ENCODE data around the gene CALHM1.

DNA sequence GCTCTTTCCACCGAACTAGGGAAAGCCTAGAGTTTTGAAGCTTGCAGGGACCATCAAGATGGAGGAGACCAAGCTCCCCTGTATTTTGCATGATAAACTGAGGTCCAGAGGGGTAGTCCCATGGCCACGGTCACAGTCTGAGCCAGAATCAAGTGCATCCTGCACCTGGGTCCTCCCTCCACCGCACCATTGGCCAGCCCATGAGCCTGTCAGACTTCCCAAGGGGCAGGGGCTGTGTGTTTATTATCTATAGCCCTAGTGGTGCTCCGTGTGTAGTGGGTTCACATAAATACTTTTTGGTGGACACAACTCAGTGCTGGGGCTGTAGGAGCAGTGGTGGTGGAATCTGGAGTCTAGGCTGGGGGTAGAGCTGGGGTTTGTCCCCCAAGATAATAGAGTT lies 16.7 kb upstream of the CALHM1 start:
- TF ChIP-seq, protein P1, sequence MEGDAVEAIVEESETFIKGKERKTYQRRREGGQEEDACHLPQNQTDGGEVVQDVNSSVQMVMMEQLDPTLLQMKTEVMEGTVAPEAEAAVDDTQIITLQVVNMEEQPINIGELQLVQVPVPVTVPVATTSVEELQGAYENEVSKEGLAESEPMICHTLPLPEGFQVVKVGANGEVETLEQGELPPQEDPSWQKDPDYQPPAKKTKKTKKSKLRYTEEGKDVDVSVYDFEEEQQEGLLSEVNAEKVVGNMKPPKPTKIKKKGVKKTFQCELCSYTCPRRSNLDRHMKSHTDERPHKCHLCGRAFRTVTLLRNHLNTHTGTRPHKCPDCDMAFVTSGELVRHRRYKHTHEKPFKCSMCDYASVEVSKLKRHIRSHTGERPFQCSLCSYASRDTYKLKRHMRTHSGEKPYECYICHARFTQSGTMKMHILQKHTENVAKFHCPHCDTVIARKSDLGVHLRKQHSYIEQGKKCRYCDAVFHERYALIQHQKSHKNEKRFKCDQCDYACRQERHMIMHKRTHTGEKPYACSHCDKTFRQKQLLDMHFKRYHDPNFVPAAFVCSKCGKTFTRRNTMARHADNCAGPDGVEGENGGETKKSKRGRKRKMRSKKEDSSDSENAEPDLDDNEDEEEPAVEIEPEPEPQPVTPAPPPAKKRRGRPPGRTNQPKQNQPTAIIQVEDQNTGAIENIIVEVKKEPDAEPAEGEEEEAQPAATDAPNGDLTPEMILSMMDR (conservative IDR thresholded peaks at IDR 0.05; ENCODE audit: low read depth, low read length) = no peak
- no peak for TF ChIP-seq EZH2 (IDR thresholded peaks at IDR 0.05; ENCODE audit: borderline replicate concordance, low read depth, low read length, poor library complexity, severe bottlenecking)

Measured in A673 (cell line).